NT2/D1 (cell line): Measurements from ENCODE around the gene IL7R.

Experiments used
- DNase-seq: peaks from one replicate; pipeline ENCODE4 v3.0.0-alpha.2; 2011; ENCODE audit warnings: low read depth, low spot score
- H3K27me3 ChIP-seq: 2 replicates; pipeline ENCODE4 v1.6.0; 2011; ENCODE audit warnings: mild to moderate bottlenecking; ENCODE audit not compliant: insufficient read length, insufficient read depth
- H3K36me3 ChIP-seq: 2 replicates; pipeline ENCODE4 v1.6.1; 2011; ENCODE audit warnings: mild to moderate bottlenecking, low read length, mixed read lengths; ENCODE audit not compliant: insufficient read depth, insufficient read length
- H3K4me1 ChIP-seq: 2 replicates; pipeline ENCODE4 v1.5.1; 2011; ENCODE audit not compliant: insufficient read depth, insufficient read length
- H3K4me3 ChIP-seq: 2 replicates; pipeline ENCODE4 v1.5.1; 2011; ENCODE audit warnings: low read depth; ENCODE audit not compliant: insufficient read length
- H3K9ac ChIP-seq: 2 replicates; pipeline ENCODE4 v1.6.0; 2011; ENCODE audit warnings: low read depth; ENCODE audit not compliant: insufficient read length
- H3K9me3 ChIP-seq: 2 replicates; pipeline ENCODE4 v1.5.1; 2011; ENCODE audit warnings: mild to moderate bottlenecking, low read length; ENCODE audit not compliant: insufficient read depth
- SUZ12 ChIP-seq: IDR thresholded peaks from 2 replicates; pipeline ENCODE4 v1.6.1; 2011; ENCODE audit not compliant: insufficient read length, insufficient read depth; ENCODE audit errors: extremely low read depth
- YY1 ChIP-seq: IDR thresholded peaks from 2 replicates; pipeline ENCODE4 v1.6.1; 2011; ENCODE audit not compliant: insufficient read length, insufficient read depth
- ZNF274 ChIP-seq: IDR thresholded peaks from 2 replicates; pipeline ENCODE4 v1.6.1; 2011; ENCODE audit warnings: mild to moderate bottlenecking, low read depth, low read length

IL7R gene

GRCh38 chr5:35899800-35900199 is 43.1 kb downstream of the IL7R start:
- no peaks in the 10 kb centered on the region for H3K36me3 ChIP-seq
- no peak for DNase-seq
- no peaks in the 10 kb centered on the region for H3K27me3 ChIP-seq
- no peak overlapping the region for H3K9ac ChIP-seq
- no peak overlapping the region for H3K4me3 ChIP-seq
- no peak for TF ChIP-seq YY1
- TF ChIP-seq ZNF274 = no peak
- no peak for TF ChIP-seq SUZ12
- no peaks in the 10 kb centered on the region for H3K4me1 ChIP-seq
- H3K9me3 ChIP-seq = no peaks in the 10 kb centered on the region

GRCh38 chr5:35900972-35901695 is 44.4 kb downstream of the IL7R start:
- Histone ChIP-seq H3K9me3 (no peaks in the 10 kb centered on the region), H3K4me3 (no peak overlapping the region), H3K27me3 (no peaks in the 10 kb centered on the region), H3K4me1 (no peaks in the 10 kb centered on the region), H3K9ac (no peak overlapping the region), H3K36me3 (no peaks in the 10 kb centered on the region)
- DNase-seq = no peak
- TF ChIP-seq SUZ12 (no peak), ZNF274 (no peak), YY1 (no peak)

GRCh38 chr5:35902046-35902672 is 45.5 kb downstream of the IL7R start:
- Histone ChIP-seq H3K27me3 (no peaks in the 10 kb centered on the region), H3K36me3 (no peaks in the 10 kb centered on the region), H3K4me1 (no peaks in the 10 kb centered on the region), H3K9me3 (no peaks in the 10 kb centered on the region), H3K4me3 (no peak overlapping the region), H3K9ac (no peak overlapping the region)
- no peak for DNase-seq
- no peak for TF ChIP-seq YY1

GRCh38 chr5:35903631-35904203 is 47.0 kb downstream of the IL7R start:
- no peak overlapping the region for H3K4me3 ChIP-seq
- no peaks in the 10 kb centered on the region for H3K9me3 ChIP-seq
- H3K27me3 ChIP-seq = no peaks in the 10 kb centered on the region
- no peaks in the 10 kb centered on the region for H3K36me3 ChIP-seq
- no peak overlapping the region for H3K9ac ChIP-seq
- no peaks in the 10 kb centered on the region for H3K4me1 ChIP-seq
- no peak for DNase-seq
- TF ChIP-seq YY1 (no peak), ZNF274 (no peak), SUZ12 (no peak)

- H3K27me3 ChIP-seq = no peaks in the 10 kb centered on the region
- no peak for DNase-seq
- no peaks in the 10 kb centered on the region for H3K36me3 ChIP-seq
- TF ChIP-seq ZNF274 (no peak), YY1 (no peak), SUZ12 (no peak)
- no peaks in the 10 kb centered on the region for H3K4me1 ChIP-seq
- H3K9ac ChIP-seq = no peak overlapping the region
- H3K4me3 ChIP-seq = no peak overlapping the region
- H3K9me3 ChIP-seq = no peaks in the 10 kb centered on the region
These were observed 47.9 kb downstream of the IL7R start for GRCh38 chr5:35904443-35905132.

GRCh38 chr5:35908228-35908627 is 51.5 kb downstream of the IL7R start:
- Histone ChIP-seq H3K4me3 (no peak overlapping the region), H3K9me3 (peaks cover 5% of the 10 kb centered on the region; the same call in 1 of the 2 replicates), H3K4me1 (no peaks in the 10 kb centered on the region), H3K27me3 (no peaks in the 10 kb centered on the region), H3K9ac (no peak overlapping the region), H3K36me3 (no peaks in the 10 kb centered on the region)
- no peak for DNase-seq
- TF ChIP-seq ZNF274 (no peak), SUZ12 (no peak), YY1 (no peak)

GRCh38 chr5:35908814-35909213 is 52.1 kb downstream of the IL7R start:
- Histone ChIP-seq H3K9ac (no peak overlapping the region), H3K9me3 (peaks cover 5% of the 10 kb centered on the region; the same call in 1 of the 2 replicates), H3K4me3 (no peak overlapping the region), H3K4me1 (no peaks in the 10 kb centered on the region), H3K36me3 (no peaks in the 10 kb centered on the region), H3K27me3 (no peaks in the 10 kb centered on the region)
- TF ChIP-seq SUZ12 = no peak
- no peak for TF ChIP-seq YY1
- TF ChIP-seq ZNF274 = no peak
- DNase-seq = no peak
